Measurements from ENCODE around the gene CBLN2. TPM values are rescaled to one million over a fixed set of nuclear protein-coding genes. Genes with fewer than 3 reads are reported as not detected.

Gene CBLN2
- total RNA-seq, 1 experiment from 2014 or later, result 7.5 TPM

GRCh38 chr18:72555968-72556367, 11.8 kb upstream of the CBLN2 start:
- Histone ChIP-seq H3K36me3 (ENCODE audit: insufficient read depth, low read length, poor library complexity, severe bottlenecking) (no peaks in the 10 kb centered on the region), H3K27me3 (replicated peaks; ENCODE audit: insufficient read depth, low read depth, low read length, poor library complexity) (no peaks in the 10 kb centered on the region), H3K27ac (ENCODE audit: low read depth, low read length, poor library complexity, severe bottlenecking) (no peak overlapping the region), H3K4me1 (ENCODE audit: insufficient read depth, low read length, poor library complexity, severe bottlenecking) (no peaks in the 10 kb centered on the region), H3K9me3 (ENCODE audit: low read depth, low read length, poor library complexity, severe bottlenecking) (no peaks in the 10 kb centered on the region), H3K4me3 (ENCODE audit: low read depth, low read length, poor library complexity, severe bottlenecking) (no peak overlapping the region)
- no peak for TF ChIP-seq EZH2 (IDR thresholded peaks at IDR 0.05; ENCODE audit: borderline replicate concordance, low read depth, low read length, poor library complexity, severe bottlenecking)
- no peak for TF ChIP-seq CTCF (conservative IDR thresholded peaks at IDR 0.05; ENCODE audit: low read depth, low read length)
- POLR2A ChIA-PET (ENCODE audit: low non-redundant PET), result no interaction called here
- CTCF ChIA-PET, result no interaction called here
- no TSS peak for BruUV-seq (replicated peaks)
- DNase-seq (ENCODE audit: low spot score), result no peak
- intact Hi-C loops (cut with micrococcal nuclease; ENCODE audit: unreplicated experiment), result no loop called here

- Histone ChIP-seq H3K4me1 (ENCODE audit: insufficient read depth, low read length, poor library complexity, severe bottlenecking) (no peaks in the 10 kb centered on the region), H3K27me3 (replicated peaks; ENCODE audit: insufficient read depth, low read depth, low read length, poor library complexity) (no peaks in the 10 kb centered on the region), H3K27ac (ENCODE audit: low read depth, low read length, poor library complexity, severe bottlenecking) (no peak overlapping the region), H3K9me3 (ENCODE audit: low read depth, low read length, poor library complexity, severe bottlenecking) (no peaks in the 10 kb centered on the region), H3K4me3 (ENCODE audit: low read depth, low read length, poor library complexity, severe bottlenecking) (no peak overlapping the region), H3K36me3 (ENCODE audit: insufficient read depth, low read length, poor library complexity, severe bottlenecking) (no peaks in the 10 kb centered on the region)
- ChIA-PET CTCF (no interaction called here), POLR2A (ENCODE audit: low non-redundant PET) (no interaction called here)
- no peak for DNase-seq (ENCODE audit: low spot score)
- BruUV-seq (replicated peaks), result no TSS peak
- intact Hi-C loops (cut with micrococcal nuclease; ENCODE audit: unreplicated experiment), result no loop called here
- TF ChIP-seq EZH2 (IDR thresholded peaks at IDR 0.05; ENCODE audit: borderline replicate concordance, low read depth, low read length, poor library complexity, severe bottlenecking) (no peak), CTCF (conservative IDR thresholded peaks at IDR 0.05; ENCODE audit: low read depth, low read length) (no peak)
Measured at GRCh38 chr18:72555101-72555500, 11.0 kb upstream of the CBLN2 start.

GRCh38 chr18:72543357-72544055, 636 bp downstream of the CBLN2 start:
- Histone ChIP-seq H3K27ac (ENCODE audit: low read depth, low read length, poor library complexity, severe bottlenecking) (no peak overlapping the region), H3K36me3 (ENCODE audit: insufficient read depth, low read length, poor library complexity, severe bottlenecking) (no peaks in the 10 kb centered on the region), H3K4me3 (ENCODE audit: low read depth, low read length, poor library complexity, severe bottlenecking) (peak overlapping the region; percentile 51), H3K27me3 (replicated peaks; ENCODE audit: insufficient read depth, low read depth, low read length, poor library complexity) (peaks cover 22% of the 10 kb centered on the region), H3K9me3 (ENCODE audit: low read depth, low read length, poor library complexity, severe bottlenecking) (no peaks in the 10 kb centered on the region), H3K4me1 (ENCODE audit: insufficient read depth, low read length, poor library complexity, severe bottlenecking) (peaks cover 7% of the 10 kb centered on the region)
- TF ChIP-seq EZH2 (IDR thresholded peaks at IDR 0.05; ENCODE audit: borderline replicate concordance, low read depth, low read length, poor library complexity, severe bottlenecking), result no peak
- no peak for TF ChIP-seq CTCF (conservative IDR thresholded peaks at IDR 0.05; ENCODE audit: low read depth, low read length)
- BruUV-seq (replicated peaks), result no TSS peak
- POLR2A ChIA-PET (ENCODE audit: low non-redundant PET), result no interaction called here
- intact Hi-C loops (cut with micrococcal nuclease; ENCODE audit: unreplicated experiment), result loop anchor here (5.0 to 10.0 kb wide), 4 partner anchors 449 to 1841 kb away; no protein-coding TSS in a partner anchor
- peak; percentile 10 for DNase-seq (ENCODE audit: low spot score)
- CTCF ChIA-PET, result interaction anchor here (0.7 to 1.9 kb wide), 2 partner anchors 1145 to 1693 kb away, joined by 5 to 9 read pairs; no protein-coding TSS in a partner anchor
